ENCODE data around the gene RETREG2. TPM values are rescaled to one million over a fixed set of nuclear protein-coding genes. Genes with fewer than 3 reads are reported as not detected.
A peak's percentile ranks its signal among the peaks of the same experiment; 100 is the strongest.

The RETREG2 gene
- total RNA-seq, 1 experiment from 2014 or later = 46.7 TPM

DNA sequence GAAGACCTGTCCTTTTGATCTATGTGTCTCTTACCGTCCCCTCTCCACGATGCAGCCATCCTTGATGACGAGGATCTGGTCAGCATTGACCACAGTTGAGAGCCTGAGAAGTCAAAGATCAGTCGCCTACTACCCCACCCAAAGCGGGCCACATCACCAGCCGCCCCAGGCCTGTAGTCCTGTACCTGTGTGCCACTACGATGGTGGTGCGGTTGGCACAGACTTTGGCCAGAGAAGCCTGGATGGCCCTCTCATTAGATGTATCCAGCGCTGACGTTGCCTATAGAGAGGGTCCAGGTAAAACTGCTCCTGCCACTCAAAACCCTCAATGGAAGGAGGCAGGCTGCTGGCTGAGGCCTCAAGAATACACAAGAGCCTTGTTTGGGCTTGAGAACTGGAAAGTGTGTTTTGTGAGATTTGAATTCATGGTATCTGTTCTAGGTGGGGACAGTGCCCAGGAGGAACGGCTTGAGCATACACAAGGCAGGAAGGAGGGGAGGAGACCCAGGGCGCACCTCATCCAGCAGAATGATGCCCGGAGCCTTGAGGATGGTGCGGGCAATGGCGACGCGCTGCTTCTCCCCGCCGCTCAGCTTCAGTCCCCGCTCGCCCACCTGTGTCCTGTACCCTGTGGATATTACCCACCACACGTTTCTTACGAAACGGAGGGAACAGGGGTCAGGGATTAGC, 32.3 kb downstream of the RETREG2 start:
- Histone ChIP-seq H4K91ac (ENCODE audit: insufficient read length, low read depth, low read length) (no peak overlapping the region), H3K27me3 (ENCODE audit: insufficient read depth, low read length) (no peaks in the 10 kb centered on the region), H3K4ac (ENCODE audit: low read depth, low read length) (no peak overlapping the region), H3K27ac (ENCODE audit: insufficient read length, low read depth, low read length) (no peak overlapping the region), H2BK20ac (ENCODE audit: low read depth, low read length, poor library complexity, severe bottlenecking) (no peak overlapping the region), H3K79me2 (ENCODE audit: insufficient read depth, low read length) (no peaks in the 10 kb centered on the region), H4K20me1 (ENCODE audit: control insufficient read depth, insufficient read depth, insufficient read length) (no peaks in the 10 kb centered on the region), H2AFZ (ENCODE audit: low read length) (no peak overlapping the region), H2AK5ac (ENCODE audit: insufficient read length, low read length) (no peak overlapping the region), H3K23me2 (ENCODE audit: insufficient read length, low read depth, low read length, poor library complexity, severe bottlenecking) (peaks cover 4% of the 10 kb centered on the region), H3K18ac (ENCODE audit: insufficient read length, low read depth, low read length) (no peak overlapping the region), H3K56ac (ENCODE audit: insufficient read length, low read depth, low read length) (no peak overlapping the region), H2BK5ac (ENCODE audit: insufficient read length, low read length) (no peak overlapping the region), H3K4me1 (ENCODE audit: insufficient read depth, low read length) (no peaks in the 10 kb centered on the region), H4K8ac (replicated peaks; ENCODE audit: insufficient read length, low read depth, low read length) (no peak overlapping the region), H2BK120ac (ENCODE audit: low read depth, low read length, poor library complexity, severe bottlenecking) (no peak overlapping the region), H3T11ph (ENCODE audit: low read length) (no peak overlapping the region), H3K9me3 (ENCODE audit: control insufficient read depth, low read depth, low read length) (no peaks in the 10 kb centered on the region), H4K5ac (ENCODE audit: insufficient read length, low read depth, low read length) (no peak overlapping the region), H3K4me2 (ENCODE audit: insufficient read depth, insufficient read length, low read length) (no peak overlapping the region), H3K23ac (ENCODE audit: insufficient read length, low read depth, low read length) (no peak overlapping the region), H3K14ac (ENCODE audit: insufficient read depth, low read length) (no peak overlapping the region), H3K9ac (ENCODE audit: extremely low read depth, insufficient read length, low read length) (no peak overlapping the region), H2BK15ac (ENCODE audit: low read depth, low read length) (no peak overlapping the region), H3K79me1 (ENCODE audit: insufficient read depth, low read depth, low read length, poor library complexity, severe bottlenecking) (no peaks in the 10 kb centered on the region), H2BK12ac (ENCODE audit: insufficient read length, low read depth, low read length) (no peak overlapping the region)
- Mint-ChIP-seq H3K36me3 (ENCODE audit: insufficient read depth in 1 of 3, low read depth in 3 of 3) (peaks cover 15 to 75% (median 58%) of the 10 kb centered on the region in 3 experiments), H3K4me3 (no peak overlapping the region), H3K27me3 (ENCODE audit: low read depth) (no peaks in the 10 kb centered on the region; the same call in 1 of the 2 replicates), H3K9me3 (no peaks in the 10 kb centered on the region), H3K4me1 (peaks cover 8 to 13% of the 10 kb centered on the region in 2 experiments), H3K27ac (peak overlapping the region in 1 of 3 experiments; percentile 48; a peak in 1 of 7 replicates)
- WGBS (ENCODE audit: extremely low coverage, insufficient read length, low lambda C conversion rate) = no CpG with 5 or more reads among the region's 24 CpGs
- TF ChIP-seq, protein P1, sequence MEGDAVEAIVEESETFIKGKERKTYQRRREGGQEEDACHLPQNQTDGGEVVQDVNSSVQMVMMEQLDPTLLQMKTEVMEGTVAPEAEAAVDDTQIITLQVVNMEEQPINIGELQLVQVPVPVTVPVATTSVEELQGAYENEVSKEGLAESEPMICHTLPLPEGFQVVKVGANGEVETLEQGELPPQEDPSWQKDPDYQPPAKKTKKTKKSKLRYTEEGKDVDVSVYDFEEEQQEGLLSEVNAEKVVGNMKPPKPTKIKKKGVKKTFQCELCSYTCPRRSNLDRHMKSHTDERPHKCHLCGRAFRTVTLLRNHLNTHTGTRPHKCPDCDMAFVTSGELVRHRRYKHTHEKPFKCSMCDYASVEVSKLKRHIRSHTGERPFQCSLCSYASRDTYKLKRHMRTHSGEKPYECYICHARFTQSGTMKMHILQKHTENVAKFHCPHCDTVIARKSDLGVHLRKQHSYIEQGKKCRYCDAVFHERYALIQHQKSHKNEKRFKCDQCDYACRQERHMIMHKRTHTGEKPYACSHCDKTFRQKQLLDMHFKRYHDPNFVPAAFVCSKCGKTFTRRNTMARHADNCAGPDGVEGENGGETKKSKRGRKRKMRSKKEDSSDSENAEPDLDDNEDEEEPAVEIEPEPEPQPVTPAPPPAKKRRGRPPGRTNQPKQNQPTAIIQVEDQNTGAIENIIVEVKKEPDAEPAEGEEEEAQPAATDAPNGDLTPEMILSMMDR (conservative IDR thresholded peaks at IDR 0.05) = no peak
- no peak for DNase-seq
